Neural cell (in vitro differentiated cells): ENCODE results near the gene CLIC3. TPM values are rescaled to one million over a fixed set of nuclear protein-coding genes. Genes with fewer than 3 reads are reported as not detected.

Experiments
- H2AFZ ChIP-seq: fragments of 200-600, 300-800 bp; sonication (generic), shearing (Covaris generic); 2 replicates; pipeline ENCODE4 v1.6.0; 2014; ENCODE audit warnings: low read depth, mild to moderate bottlenecking, antibody characterized with exemption, low read length, moderate library complexity
- H3F3A ChIP-seq: fragments of 200-600 bp; shearing (Covaris generic); 2 replicates; pipeline ENCODE4 v1.6.1; 2016; ENCODE audit warnings: mild to moderate bottlenecking, moderate library complexity, mixed read lengths, antibody characterized with exemption, low read length; ENCODE audit not compliant: insufficient read depth, poor library complexity, severe bottlenecking
- H3K27ac ChIP-seq: fragments of 200-600, 300-800 bp; sonication (generic), shearing (Covaris generic); 2 replicates; pipeline ENCODE4 v1.5.1; 2014; ENCODE audit warnings: mild to moderate bottlenecking, low read length, moderate library complexity
- H3K27me3 ChIP-seq: fragments of 300-800, 200-600 bp; sonication (generic), shearing (Covaris generic); 2 replicates; pipeline ENCODE4 v1.6.0; 2014; ENCODE audit warnings: mild to moderate bottlenecking, low read depth, low read length, moderate library complexity; ENCODE audit not compliant: insufficient read depth
- H3K36me3 ChIP-seq: fragments of 300-800, 200-600 bp; sonication (generic), shearing (Covaris generic); 2 replicates; pipeline ENCODE4 v1.5.1; 2014; ENCODE audit warnings: mild to moderate bottlenecking, antibody characterized with exemption, low read length, moderate library complexity; ENCODE audit not compliant: insufficient read depth
- H3K4me2 ChIP-seq: fragments of 300-800, 200-600 bp; sonication (generic), shearing (Covaris generic); 2 replicates; pipeline ENCODE4 v1.6.0; 2014; ENCODE audit warnings: mild to moderate bottlenecking, low read length
- H3K4me3 ChIP-seq: fragments of 300-800, 200-600 bp; sonication (generic), shearing (Covaris generic); 2 replicates; pipeline ENCODE4 v1.5.1; 2014; ENCODE audit warnings: mild to moderate bottlenecking, low read length, moderate library complexity
- H3K79me2 ChIP-seq: fragments of 200-600 bp; shearing (Covaris generic); replicated peaks from 2 replicates; pipeline ENCODE4 v1.6.0; 2014; ENCODE audit warnings: mild to moderate bottlenecking, low read length, moderate library complexity; ENCODE audit not compliant: insufficient read depth
- H3K9ac ChIP-seq: fragments of 300-800, 200-600 bp; sonication (generic), shearing (Covaris generic); 2 replicates; pipeline ENCODE4 v1.6.1; 2016; ENCODE audit warnings: mild to moderate bottlenecking, low read length, mixed read lengths
- H3K9me2 ChIP-seq: fragments of 200-600 bp; shearing (Covaris generic); 2 replicates; pipeline ENCODE4 v1.6.1; 2016; ENCODE audit warnings: mild to moderate bottlenecking, low read length, mixed read lengths; ENCODE audit not compliant: insufficient read depth
- H3K9me3 ChIP-seq: fragments of 200-600, 300-800 bp; sonication (generic), shearing (Covaris generic); 2 replicates; pipeline ENCODE4 v1.6.1; 2016; ENCODE audit warnings: mild to moderate bottlenecking, mixed run types, low read length, moderate library complexity, mixed read lengths
- H4K20me1 ChIP-seq: fragments of 200-600 bp; shearing (Covaris generic); 2 replicates; pipeline ENCODE4 v1.6.1; 2016; ENCODE audit warnings: mild to moderate bottlenecking, mixed run types; ENCODE audit not compliant: insufficient read depth
- EP300 ChIP-seq: fragments of 450-650 bp; conservative IDR thresholded peaks from 2 replicates; pipeline ENCODE4 v1.6.1; 2014; ENCODE audit warnings: antibody characterized with exemption, mild to moderate bottlenecking, moderate library complexity; ENCODE audit not compliant: poor library complexity, severe bottlenecking
- EZH2 ChIP-seq: fragments of 200-600, 300-800 bp; shearing (Covaris generic), sonication (generic); IDR thresholded peaks from 2 replicates; pipeline ENCODE4 v1.6.1; 2014; ENCODE audit warnings: antibody characterized with exemption, low read length, borderline replicate concordance, mild to moderate bottlenecking; ENCODE audit not compliant: insufficient read depth, poor library complexity, severe bottlenecking
- MXI1 ChIP-seq: fragments of 450-650 bp; conservative IDR thresholded peaks from 2 replicates; pipeline ENCODE4 v1.6.1; 2014; ENCODE audit warnings: antibody characterized with exemption, mild to moderate bottlenecking; ENCODE audit not compliant: poor library complexity, severe bottlenecking
- POLR2AphosphoS5 ChIP-seq: IDR thresholded peaks from 2 replicates; pipeline ENCODE4 v1.6.1; 2012
- RAD21 ChIP-seq: fragments of 450-650 bp; conservative IDR thresholded peaks from 2 replicates; pipeline ENCODE4 v1.6.1; 2014; ENCODE audit warnings: antibody characterized with exemption, mild to moderate bottlenecking, moderate library complexity
- SMC3 ChIP-seq: fragments of 450-650 bp; conservative IDR thresholded peaks from 2 replicates; pipeline ENCODE4 v1.6.1; 2014; ENCODE audit warnings: antibody characterized with exemption, mild to moderate bottlenecking, moderate library complexity; ENCODE audit not compliant: poor library complexity
- TAF1 ChIP-seq: IDR thresholded peaks from 2 replicates; pipeline ENCODE4 v1.6.1; 2012; ENCODE audit warnings: low read depth
- polyA plus RNA-seq: library from polyadenylated mRNA; depleted of rRNA; stranded (reverse); fragments of >200 nt; gene quantifications from 2 replicates; pipeline ENCODE4 v1.2.3, GENCODE V29; 2014
- TF ChIP-seq, protein P1 (sequence below): fragments of 450-650 bp; IDR thresholded peaks from 2 replicates; pipeline ENCODE4 v1.5.1; 2014; ENCODE audit warnings: antibody characterized with exemption, mild to moderate bottlenecking, moderate library complexity; ENCODE audit not compliant: poor library complexity, severe bottlenecking
- TF ChIP-seq, protein P2 (sequence below): IDR thresholded peaks from 2 replicates; pipeline ENCODE4 v1.6.1; 2012; ENCODE audit warnings: borderline replicate concordance

The CLIC3 gene
- polyA plus RNA-seq, 1 donor from 2014 or later: not detected

DNA sequence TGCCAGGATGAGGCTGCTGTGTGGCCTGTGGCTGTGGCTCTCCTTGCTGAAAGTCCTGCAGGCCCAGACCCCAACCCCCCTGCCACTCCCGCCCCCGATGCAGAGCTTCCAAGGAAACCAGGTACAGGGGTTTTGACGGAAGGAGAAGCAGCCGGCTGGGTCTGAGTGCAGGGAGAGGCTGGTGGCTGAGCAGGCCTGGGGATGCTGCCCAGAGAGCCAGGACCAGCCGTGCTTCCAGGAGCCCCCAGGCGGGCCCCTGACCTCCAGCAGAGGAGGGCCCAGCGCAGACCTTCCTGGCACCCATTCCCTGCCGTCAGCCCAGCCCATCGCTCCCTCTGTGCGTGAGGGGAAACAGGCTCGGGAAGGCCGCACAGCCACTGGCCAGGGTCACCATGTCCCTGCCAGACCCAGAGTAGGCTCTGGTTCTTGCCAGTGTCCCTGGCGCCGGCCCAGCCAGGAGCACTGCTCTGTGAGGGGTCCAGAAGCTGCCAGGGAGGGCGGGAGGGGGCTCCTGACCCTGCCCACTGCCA, 44.0 kb downstream of the CLIC3 start:
- H3K27me3 ChIP-seq: no peaks in the 10 kb centered on the region
- TF ChIP-seq TAF1: no peak
- TF ChIP-seq MXI1: no peak
- TF ChIP-seq RAD21: no peak
- TF ChIP-seq, protein P1, sequence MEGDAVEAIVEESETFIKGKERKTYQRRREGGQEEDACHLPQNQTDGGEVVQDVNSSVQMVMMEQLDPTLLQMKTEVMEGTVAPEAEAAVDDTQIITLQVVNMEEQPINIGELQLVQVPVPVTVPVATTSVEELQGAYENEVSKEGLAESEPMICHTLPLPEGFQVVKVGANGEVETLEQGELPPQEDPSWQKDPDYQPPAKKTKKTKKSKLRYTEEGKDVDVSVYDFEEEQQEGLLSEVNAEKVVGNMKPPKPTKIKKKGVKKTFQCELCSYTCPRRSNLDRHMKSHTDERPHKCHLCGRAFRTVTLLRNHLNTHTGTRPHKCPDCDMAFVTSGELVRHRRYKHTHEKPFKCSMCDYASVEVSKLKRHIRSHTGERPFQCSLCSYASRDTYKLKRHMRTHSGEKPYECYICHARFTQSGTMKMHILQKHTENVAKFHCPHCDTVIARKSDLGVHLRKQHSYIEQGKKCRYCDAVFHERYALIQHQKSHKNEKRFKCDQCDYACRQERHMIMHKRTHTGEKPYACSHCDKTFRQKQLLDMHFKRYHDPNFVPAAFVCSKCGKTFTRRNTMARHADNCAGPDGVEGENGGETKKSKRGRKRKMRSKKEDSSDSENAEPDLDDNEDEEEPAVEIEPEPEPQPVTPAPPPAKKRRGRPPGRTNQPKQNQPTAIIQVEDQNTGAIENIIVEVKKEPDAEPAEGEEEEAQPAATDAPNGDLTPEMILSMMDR: no peak
- TF ChIP-seq, protein P2, sequence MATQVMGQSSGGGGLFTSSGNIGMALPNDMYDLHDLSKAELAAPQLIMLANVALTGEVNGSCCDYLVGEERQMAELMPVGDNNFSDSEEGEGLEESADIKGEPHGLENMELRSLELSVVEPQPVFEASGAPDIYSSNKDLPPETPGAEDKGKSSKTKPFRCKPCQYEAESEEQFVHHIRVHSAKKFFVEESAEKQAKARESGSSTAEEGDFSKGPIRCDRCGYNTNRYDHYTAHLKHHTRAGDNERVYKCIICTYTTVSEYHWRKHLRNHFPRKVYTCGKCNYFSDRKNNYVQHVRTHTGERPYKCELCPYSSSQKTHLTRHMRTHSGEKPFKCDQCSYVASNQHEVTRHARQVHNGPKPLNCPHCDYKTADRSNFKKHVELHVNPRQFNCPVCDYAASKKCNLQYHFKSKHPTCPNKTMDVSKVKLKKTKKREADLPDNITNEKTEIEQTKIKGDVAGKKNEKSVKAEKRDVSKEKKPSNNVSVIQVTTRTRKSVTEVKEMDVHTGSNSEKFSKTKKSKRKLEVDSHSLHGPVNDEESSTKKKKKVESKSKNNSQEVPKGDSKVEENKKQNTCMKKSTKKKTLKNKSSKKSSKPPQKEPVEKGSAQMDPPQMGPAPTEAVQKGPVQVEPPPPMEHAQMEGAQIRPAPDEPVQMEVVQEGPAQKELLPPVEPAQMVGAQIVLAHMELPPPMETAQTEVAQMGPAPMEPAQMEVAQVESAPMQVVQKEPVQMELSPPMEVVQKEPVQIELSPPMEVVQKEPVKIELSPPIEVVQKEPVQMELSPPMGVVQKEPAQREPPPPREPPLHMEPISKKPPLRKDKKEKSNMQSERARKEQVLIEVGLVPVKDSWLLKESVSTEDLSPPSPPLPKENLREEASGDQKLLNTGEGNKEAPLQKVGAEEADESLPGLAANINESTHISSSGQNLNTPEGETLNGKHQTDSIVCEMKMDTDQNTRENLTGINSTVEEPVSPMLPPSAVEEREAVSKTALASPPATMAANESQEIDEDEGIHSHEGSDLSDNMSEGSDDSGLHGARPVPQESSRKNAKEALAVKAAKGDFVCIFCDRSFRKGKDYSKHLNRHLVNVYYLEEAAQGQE: no peak
- TF ChIP-seq SMC3: no peak
- no peak for TF ChIP-seq POLR2AphosphoS5
- TF ChIP-seq EP300: no peak
- TF ChIP-seq EZH2: no peak
- H4K20me1 ChIP-seq: no peaks in the 10 kb centered on the region
- no peaks in the 10 kb centered on the region for H3K79me2 ChIP-seq
- H3F3A ChIP-seq: no peaks in the 10 kb centered on the region
- no peaks in the 10 kb centered on the region for H3K9me2 ChIP-seq
- H2AFZ ChIP-seq: no peak overlapping the region
- no peaks in the 10 kb centered on the region for H3K36me3 ChIP-seq
- no peak overlapping the region for H3K27ac ChIP-seq
- no peak overlapping the region for H3K9ac ChIP-seq
- H3K9me3 ChIP-seq: no peaks in the 10 kb centered on the region
- H3K4me3 ChIP-seq: no peak overlapping the region
- no peak overlapping the region for H3K4me2 ChIP-seq

DNA sequence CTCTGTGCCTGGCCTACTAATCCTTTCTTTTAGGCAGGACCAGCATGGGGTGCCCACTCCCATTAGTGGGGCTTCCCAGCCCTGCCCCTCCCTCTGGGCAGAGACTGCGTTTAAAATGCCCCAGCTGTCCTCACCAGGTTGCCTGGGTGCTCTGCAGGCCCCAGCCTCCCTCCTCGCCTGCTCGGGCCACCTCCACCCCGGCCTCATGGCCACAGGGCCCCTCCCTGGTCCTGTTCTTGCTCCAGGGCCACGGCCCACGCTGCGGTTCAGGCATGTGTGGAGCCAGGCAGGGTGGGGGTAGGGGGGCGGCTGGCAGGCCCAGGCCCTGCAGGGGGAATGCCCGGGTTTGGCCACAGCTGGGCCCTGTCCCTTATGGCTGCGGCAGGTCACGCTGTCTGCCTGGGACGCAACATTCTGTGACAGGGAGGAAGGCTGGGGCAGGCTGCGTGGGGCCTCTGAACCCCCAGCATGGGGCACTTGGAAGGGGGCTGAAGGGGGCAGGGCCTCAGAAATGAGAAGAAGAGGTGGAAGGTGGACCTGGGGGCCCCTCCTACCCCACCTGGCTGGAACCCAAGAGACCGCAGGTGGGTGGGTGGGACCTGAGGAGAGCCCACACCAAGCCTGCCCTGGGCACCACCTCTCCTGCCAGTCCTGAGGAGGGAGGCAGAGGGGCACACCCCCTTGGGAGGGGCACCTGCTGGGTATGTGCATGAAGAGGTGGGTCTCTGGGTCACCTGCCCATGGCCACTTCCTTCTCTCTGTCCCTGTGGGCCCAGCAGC, 44.6 kb downstream of the CLIC3 start, which contains the start of gene LCN12:
LCN12 (plus strand) TSS at position 733 of the 780 bp plus-strand sequence. CDS start 55 bp downstream, outside the sequence.
- Histone ChIP-seq H3K9me3 (no peaks in the 10 kb centered on the region), H3K27ac (no peak within 1 kb of the TSS), H3F3A (no peaks in the 10 kb centered on the region), H3K4me3 (no peak within 1 kb of the TSS), H4K20me1 (no peaks in the 10 kb centered on the region), H3K36me3 (no peaks in the 10 kb centered on the region), H3K9me2 (no peaks in the 10 kb centered on the region), H3K9ac (no peak within 1 kb of the TSS), H3K4me2 (no peak within 1 kb of the TSS), H3K27me3 (no peaks in the 10 kb centered on the region), H3K79me2 (no peaks in the 10 kb centered on the region), H2AFZ (no peak within 1 kb of the TSS)
- TF ChIP-seq TAF1 (no peak), POLR2AphosphoS5 (no peak), EZH2 (no peak), RAD21 (no peak), MXI1 (no peak), SMC3 (no peak), EP300 (no peak)
- TF ChIP-seq, protein P2: no peak
- TF ChIP-seq, protein P1: no peak
